Measurements from ENCODE around the gene HOATZ.

Gene HOATZ
- total RNA-seq, result 0 to 0.26 (median 0) reads per million in 18 experiments

DNA sequence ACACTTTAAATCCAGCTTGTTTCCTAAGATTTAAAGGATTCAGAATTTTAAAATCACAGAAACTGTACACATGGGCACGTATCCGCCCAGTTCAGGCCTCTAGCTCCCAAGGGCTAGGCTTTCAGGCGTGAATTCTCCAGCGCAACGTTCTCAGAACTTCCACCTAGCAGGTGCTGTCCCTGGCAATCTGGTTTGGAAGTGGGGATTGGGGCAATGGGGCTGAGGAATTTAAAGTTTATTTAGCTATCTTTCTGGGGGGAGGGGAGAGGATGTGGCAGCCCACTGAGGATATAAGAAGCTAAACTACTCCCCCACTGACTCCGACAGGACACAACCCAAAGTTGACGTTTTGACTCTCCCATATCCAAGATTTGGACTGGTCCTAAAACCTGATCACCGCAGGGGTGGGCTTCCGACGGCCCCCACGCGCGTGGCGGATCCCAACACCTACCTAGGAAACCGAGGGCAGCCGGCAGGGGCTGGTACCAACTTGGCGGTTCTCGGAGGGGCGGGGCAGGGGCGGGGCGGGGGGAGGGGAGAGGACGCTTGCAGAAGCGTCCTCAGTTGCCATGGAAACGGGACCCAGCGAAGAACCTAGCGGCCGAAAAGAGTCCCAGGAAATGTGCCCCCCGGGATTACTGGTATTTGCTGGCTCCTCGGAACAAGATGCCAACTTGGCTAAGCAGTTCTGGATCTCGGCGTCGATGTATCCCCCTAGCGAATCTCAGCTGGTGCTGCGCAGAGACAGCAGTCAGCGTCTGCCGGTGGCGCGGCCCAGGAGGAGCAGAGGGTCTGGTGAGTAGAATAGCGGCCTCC, at the start of gene HOATZ:
Gene HOATZ, plus strand, starts transcription at position 563 of the 816 bp plus-strand sequence. Its CDS starts 7 bp downstream, at position 570.
- DNase-seq, result no peak

GRCh38 chr11:111465400-111465799, 49.2 kb upstream of the HOATZ start:
- no peak for DNase-seq

- no peak for DNase-seq
Observed at GRCh38 chr11:111466615-111467014, 48.0 kb upstream of the HOATZ start.

- DNase-seq, result no peak
Observed at GRCh38 chr11:111469200-111469599, 45.4 kb upstream of the HOATZ start.

DNA sequence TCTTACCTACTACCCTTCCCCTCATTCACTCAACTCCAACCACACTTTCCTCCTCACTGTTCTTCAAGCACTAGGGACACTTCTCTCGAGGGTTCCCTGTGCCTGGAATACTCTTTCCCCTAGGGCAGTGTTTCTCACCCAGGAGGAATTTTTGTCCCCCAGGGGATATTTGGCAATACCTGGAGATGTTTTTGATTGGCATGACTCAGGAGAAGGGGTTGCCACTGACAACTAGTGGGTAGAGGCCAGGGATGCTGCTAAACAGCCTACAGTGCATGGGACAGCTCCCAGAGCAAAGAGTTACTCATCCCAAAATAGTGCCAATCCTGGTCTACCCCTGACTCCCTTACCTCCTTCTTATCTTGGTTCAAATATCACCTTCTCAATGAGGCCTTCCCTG, 42.4 kb upstream of the HOATZ start:
- DNase-seq, result no peak

GRCh38 chr11:111474432-111474831, 40.1 kb upstream of the HOATZ start:
- DNase-seq, result no peak

DNA sequence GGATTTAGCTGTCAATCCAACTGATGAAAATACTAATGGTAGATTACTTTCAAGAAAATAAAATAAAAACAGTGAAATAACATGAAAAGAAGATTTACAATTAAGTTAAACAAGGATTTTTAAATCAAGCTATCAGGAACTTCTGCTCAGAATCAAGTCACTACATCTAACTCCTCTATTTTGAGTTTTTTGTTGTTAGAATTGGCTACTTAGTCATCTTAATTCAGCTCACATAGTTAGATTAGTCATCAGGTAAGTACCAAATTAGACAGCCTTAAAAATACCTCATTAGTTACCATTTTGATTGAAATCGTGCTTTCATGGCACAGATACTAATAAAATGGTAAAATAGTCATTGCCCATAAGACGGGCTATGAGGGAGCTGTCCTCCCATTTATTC, 38.2 kb upstream of the HOATZ start:
- no peak for DNase-seq

DNA sequence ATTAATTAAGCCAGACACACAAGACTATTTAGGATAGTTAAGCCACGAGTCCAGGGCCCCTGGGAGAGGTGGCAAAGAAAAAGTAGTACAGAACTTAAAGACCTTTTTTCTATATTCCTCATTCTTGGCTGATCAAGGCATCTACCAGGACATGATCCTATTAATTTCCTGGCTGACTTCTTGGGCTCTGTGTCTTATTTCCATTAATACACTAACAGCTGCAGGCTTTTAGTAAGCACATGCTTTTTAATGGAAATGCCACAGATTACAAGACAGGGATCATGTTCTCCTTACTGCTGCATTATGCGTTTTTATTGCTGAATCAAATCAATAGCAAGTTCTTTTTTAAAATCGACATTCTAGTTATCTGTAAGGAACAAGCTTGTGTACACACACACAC, 37.6 kb upstream of the HOATZ start:
- no peak for DNase-seq

DNA sequence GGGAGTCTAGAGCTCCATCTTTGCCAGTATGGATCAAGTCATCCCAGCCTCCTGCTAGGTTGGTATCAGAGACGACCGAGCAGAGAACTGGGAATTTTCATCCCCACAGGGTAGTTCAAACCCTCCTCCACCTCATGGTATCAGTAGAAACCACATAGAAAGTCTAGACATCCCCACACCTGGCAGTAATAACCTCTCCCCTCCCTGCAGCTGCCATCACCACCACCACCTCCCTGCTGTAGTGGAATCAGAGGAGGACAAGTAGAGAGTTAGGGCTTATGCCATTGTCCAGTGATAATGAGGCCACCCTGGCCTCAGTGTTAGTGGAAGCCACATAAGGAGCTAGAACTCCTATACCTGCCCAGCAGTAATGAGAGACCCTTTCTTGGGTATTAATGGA, 36.7 kb upstream of the HOATZ start:
- no peak for DNase-seq

GRCh38 chr11:111479666-111480065, 34.9 kb upstream of the HOATZ start:
- no peak for DNase-seq

DNA sequence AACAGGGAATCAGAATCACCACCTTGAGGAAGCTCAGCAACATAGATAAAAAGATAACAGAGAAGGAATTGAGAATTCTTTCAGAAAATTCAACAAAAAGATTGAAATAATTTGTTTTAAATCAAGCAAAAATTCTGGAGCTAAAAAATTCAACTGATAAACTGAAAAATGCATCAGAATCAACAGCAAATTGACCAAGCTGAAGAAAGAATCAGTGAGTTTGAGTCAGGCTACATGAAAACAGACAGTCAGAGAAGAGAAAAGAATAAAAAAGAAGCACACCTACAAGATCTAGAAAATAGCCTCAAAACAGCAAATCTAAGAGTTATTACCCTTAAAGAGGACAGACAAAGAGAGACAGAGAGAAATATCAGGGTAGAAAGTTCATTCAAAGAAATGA, 31.1 kb upstream of the HOATZ start:
- DNase-seq, result no peak

DNA sequence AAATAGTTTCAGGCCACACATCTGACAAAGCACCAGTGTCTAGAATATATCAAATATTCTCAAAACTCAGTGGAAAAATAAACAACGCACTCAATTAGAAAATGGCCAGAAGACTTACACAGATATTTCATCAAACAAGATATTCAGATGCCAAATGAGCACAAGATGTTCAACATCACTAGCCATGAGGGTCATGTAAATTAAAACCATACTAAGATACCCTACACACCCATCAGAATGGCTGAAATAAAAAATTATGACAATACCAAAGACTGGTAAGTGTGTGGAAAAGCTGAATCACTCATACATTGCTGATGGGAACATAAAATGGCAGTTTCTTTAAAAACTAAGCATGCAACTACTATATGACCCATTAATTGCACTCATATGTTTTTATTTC, 24.1 kb upstream of the HOATZ start:
- DNase-seq, result no peak

DNA sequence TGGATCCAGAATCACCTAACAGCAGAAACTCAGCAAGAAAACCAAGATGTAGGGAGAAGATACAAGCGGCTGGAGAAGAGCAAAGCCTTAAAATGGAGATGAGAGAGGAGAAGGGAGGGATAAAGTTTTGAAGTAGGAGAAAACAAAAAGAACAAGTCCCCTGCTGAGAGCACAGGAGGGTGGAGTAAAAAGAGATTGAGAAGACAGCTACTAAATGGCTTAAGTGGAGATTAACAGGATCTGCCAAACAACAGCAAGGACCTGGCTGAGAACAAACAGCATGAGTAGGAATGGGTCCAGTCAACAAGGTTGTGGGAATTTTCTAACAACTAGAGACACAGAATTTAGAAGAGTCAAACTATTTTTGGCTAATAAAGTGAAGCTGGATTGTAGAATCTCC, 20.5 kb upstream of the HOATZ start:
- DNase-seq, result no peak

DNA sequence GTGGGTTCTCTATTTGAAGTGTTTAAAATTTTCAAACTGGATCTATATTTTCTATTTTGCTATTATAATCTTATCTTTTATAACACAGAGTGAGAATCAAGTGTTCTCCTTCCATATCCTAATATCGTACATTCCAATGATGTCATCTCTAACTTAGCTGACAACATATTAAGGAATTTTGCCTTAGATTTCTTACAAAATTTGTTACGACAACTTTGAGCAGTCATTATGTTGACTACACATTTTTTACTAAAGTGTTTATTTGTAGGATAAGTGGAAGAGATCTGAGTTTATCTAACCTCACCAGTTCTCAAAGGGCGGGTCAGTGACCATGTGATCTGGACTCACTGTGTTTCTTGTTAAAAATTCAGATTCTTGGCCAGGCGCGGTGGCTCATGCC, 15.1 kb upstream of the HOATZ start:
- no peak for DNase-seq

DNA sequence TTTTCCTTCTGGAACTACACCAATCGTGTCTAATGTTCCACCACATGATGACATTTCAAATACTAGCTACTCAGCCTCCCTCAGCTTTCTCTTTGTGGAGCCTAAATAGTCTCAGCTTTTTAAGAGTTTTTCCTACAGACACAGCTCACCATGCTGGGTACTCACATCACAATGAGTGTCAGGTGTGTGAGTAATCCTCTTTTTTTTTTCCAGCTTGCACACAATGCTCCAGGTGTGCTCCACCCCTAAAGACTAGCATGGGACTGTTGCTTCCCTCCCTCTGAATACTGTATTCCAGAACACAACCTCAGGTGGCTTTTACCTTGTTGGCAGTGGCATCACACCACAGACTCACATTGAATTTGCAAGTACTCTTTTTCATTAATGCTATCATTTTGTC, 14.1 kb upstream of the HOATZ start:
- DNase-seq, result no peak

DNA sequence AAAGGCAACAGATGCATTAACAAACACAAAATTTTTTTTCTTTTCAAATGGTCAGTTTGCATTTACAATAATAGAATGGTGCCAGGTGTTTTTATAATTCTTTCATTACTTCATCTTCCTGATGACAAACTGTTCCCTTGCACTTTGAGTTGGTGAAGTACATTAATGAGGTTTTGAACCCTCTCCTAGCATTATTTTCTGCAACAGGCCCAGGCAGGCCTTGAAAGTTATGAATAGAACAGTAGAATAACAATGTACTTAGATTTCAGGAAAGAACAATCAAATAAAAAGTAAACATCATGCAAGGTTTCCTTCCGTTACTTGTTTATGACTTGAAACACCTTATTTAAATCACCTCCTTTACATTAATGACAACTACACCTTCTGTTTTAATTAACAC, 12.0 kb upstream of the HOATZ start:
- no peak for DNase-seq

DNA sequence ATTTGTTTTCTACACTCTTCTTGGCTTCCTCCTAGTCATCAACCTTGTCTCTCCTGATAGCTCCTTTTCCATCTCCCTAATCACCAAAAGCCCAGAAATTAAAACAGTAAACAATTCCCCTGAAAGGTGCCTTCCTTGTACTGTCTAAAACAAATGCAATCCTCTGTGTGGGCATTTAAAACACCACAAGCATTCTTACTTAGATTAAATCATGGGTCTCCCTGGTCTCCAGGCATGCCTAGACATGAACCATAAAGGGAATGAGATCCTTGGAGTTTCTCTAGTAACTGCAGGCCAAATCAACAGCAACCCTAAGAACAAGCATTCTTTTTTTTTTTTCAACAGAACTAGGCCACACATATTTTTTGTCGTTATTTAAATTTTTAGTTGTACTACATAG, 4.3 kb upstream of the HOATZ start:
- no peak for DNase-seq

DNA sequence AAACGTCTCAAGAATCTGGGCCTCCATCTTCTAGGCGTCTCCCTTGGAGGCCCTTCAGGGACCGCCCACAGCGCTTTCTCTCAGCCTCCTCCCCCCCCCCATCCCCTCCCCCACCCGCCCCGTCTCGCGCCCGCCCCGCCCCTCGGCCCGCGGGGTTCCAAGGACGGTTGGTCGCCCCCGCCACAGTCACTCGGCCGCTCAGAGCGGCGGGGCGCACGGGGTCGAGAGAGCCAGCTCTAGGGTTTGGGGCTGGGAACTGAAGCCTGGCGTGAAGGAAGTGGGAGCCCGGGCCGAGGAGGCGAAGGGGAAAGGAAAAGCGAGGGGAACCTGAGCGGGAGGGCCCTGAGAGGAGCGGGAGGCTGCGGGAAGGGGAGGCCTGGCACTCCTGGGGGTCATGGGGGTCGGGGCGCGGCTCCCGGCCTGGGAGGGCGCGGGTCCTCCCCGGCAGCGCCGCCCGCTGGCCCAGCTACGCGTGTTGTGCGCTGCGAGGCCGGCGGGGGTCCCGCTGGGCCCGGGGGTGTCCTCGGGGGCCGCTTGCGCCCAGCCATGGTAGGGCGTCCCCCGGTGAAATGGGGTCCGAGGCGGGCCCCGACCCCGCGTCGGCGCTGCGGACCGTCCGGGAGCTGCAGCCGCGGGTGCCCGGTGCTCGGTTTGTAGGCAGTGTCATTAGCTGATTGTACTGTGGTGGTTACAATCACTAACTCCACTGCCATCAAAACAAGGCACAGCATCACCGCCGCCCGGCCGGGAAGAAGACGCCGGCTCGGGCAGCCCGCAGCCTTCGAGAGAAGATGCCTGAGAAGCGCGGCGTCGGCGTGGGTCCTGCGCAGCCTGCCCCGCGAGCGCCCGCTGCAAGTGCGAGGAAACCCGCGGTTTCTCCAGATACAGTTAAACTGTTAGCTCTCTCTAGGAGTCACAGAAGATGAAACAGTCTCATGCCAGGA, 2.0 kb upstream of the HOATZ start, which contains the start of gene BTG4:
Gene BTG4, minus strand, starts transcription at position 91 of the 944 bp plus-strand sequence. CDS start 13,610 bp downstream, outside the sequence.
- no peak for DNase-seq

GRCh38 chr11:111513240-111513605, 1.4 kb upstream of the HOATZ start:
- no peak for DNase-seq

DNA sequence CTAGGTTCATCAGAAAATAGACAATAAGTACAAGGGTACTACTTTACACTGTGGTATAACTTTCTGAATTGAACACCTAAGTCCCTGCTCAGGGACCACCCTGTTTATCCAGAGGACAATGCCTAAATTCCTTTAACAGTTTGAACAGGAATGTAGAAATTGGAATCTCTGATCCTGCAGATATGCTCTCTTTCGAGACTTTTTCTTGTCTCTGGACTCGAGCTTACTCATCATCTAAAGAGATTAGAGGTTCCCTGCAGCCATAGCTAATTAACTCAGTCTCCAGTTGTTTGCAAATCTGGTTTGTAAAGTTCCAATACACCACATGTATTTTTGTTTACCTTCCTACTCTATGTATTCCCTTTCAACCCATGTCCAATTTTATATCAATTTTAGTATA, 1.0 kb downstream of the HOATZ start:
- DNase-seq, result no peak

DNA sequence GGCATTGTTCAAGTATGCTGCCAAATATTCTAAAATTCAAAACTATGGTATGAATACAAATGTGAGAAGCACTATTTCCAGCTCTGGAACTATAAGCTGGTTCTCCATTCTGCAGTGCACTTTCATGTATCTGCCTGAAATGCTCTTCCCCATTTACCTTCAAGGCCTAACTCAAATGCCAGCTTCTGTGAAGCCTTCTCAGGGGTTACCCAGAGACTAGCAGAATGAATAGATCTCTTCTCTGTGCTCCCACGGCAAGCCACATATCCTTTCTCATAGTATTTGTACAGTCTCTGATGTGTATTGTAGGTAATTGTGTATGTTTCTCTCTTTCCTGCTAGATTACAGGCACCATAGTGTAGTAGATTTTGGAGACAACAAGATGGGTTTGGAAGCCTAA, 4.1 kb downstream of the HOATZ start:
- DNase-seq, result no peak

DNA sequence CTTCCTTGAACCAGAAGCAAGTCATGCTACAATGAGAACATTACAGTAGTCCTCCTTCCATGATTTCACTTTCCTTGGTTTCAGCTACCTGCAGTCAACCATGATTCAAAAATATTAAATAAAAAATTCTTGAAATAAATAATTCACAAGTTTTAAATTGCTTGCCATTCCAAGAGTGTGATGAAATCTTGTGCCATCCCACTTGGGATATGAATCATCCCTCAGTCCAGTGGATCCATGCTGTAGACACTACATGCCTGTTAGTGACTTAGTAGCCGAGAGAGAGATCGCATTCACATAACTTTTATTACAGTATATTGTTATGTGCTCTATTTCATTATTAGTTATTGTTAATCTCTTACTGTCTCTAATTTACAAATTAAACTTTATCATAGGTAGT, 6.0 kb downstream of the HOATZ start:
- no peak for DNase-seq

- DNase-seq, result no peak
Observed at GRCh38 chr11:111521135-111521534, 6.6 kb downstream of the HOATZ start.

DNA sequence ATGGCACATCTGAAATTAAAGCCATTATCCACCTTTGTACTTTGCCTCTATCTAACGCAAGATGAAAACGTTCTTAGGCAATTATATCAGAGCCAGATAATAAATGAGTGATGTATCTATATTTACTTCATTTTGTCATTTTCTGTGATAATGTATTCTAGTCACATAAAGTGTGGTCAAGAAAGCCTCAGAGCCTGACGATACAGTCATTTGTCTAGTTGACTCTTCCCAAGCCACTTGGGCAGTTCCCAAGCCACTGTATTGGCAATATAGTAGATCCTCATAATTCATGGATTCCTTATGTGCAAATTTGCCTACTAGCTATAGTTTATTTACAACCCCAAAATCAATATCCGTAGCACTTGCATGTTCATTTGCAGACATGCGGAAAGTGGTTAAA, 7.8 kb downstream of the HOATZ start:
- DNase-seq, result no peak

Measured in inflammatory macrophage (primary cell).